HUES6 (cell line): ENCODE measurements around the gene TCFL5.

Experiments used
- H3K27ac ChIP-seq: 2 replicates; pipeline ENCODE4 v1.7.0; 2013; ENCODE audit warnings: low read depth, mild to moderate bottlenecking, low read length, inconsistent platforms
- H3K27me3 ChIP-seq: 2 replicates; pipeline ENCODE4 v1.6.1; 2013; ENCODE audit warnings: low read length; ENCODE audit not compliant: control insufficient read depth, insufficient read depth
- H3K36me3 ChIP-seq: 2 replicates; pipeline ENCODE4 v1.6.1; 2013; ENCODE audit warnings: low read length; ENCODE audit not compliant: control insufficient read depth, insufficient read depth
- H3K4me1 ChIP-seq: 2 replicates; pipeline ENCODE4 v1.6.1; 2013; ENCODE audit warnings: low read length; ENCODE audit not compliant: control insufficient read depth, insufficient read depth
- H3K4me3 ChIP-seq: 2 replicates; pipeline ENCODE4 v1.5.1; 2013; ENCODE audit warnings: low read depth, low read length
- H3K9ac ChIP-seq: one replicate; pipeline ENCODE4 v1.6.1; 2013; ENCODE audit warnings: mild to moderate bottlenecking, low read length
- H3K9me3 ChIP-seq: 2 replicates; pipeline ENCODE4 v1.6.1; 2013; ENCODE audit warnings: low read depth, low read length; ENCODE audit not compliant: control insufficient read depth, insufficient read depth

TCFL5 gene

GRCh38 chr20:62811320-62811719 lies 50.3 kb downstream of the TCFL5 start:
- peaks cover 46% of the 10 kb centered on the region for H3K36me3 ChIP-seq
- no peaks in the 10 kb centered on the region for H3K9me3 ChIP-seq

GRCh38 chr20:62809530-62810428 lies 51.8 kb downstream of the TCFL5 start:
- peaks cover 46% of the 10 kb centered on the region for H3K36me3 ChIP-seq
- no peaks in the 10 kb centered on the region for H3K9me3 ChIP-seq
- H3K9ac ChIP-seq, result no peak overlapping the region

More at GRCh38 chr20:62811320-62811719, 50.3 kb downstream of the TCFL5 start:
- H3K4me1 ChIP-seq, result peaks cover 13% of the 10 kb centered on the region
- H3K4me3 ChIP-seq, result no peak overlapping the region
- H3K27ac ChIP-seq, result no peak overlapping the region
- no peak overlapping the region for H3K9ac ChIP-seq
- peaks cover 3% of the 10 kb centered on the region; the same call in 1 of the 2 replicates for H3K27me3 ChIP-seq

GRCh38 chr20:62808211-62808865 lies 53.3 kb downstream of the TCFL5 start:
- no peak overlapping the region for H3K9ac ChIP-seq
- H3K9me3 ChIP-seq, result no peaks in the 10 kb centered on the region
- peaks cover 46% of the 10 kb centered on the region for H3K36me3 ChIP-seq
- H3K27ac ChIP-seq, result no peak overlapping the region
- no peaks in the 10 kb centered on the region for H3K27me3 ChIP-seq
- peaks cover 11% of the 10 kb centered on the region for H3K4me1 ChIP-seq
- no peak overlapping the region for H3K4me3 ChIP-seq

More at GRCh38 chr20:62809530-62810428, 51.8 kb downstream of the TCFL5 start:
- Histone ChIP-seq H3K27me3 (no peaks in the 10 kb centered on the region), H3K4me3 (no peak overlapping the region), H3K4me1 (peaks cover 12% of the 10 kb centered on the region), H3K27ac (no peak overlapping the region)

DNA sequence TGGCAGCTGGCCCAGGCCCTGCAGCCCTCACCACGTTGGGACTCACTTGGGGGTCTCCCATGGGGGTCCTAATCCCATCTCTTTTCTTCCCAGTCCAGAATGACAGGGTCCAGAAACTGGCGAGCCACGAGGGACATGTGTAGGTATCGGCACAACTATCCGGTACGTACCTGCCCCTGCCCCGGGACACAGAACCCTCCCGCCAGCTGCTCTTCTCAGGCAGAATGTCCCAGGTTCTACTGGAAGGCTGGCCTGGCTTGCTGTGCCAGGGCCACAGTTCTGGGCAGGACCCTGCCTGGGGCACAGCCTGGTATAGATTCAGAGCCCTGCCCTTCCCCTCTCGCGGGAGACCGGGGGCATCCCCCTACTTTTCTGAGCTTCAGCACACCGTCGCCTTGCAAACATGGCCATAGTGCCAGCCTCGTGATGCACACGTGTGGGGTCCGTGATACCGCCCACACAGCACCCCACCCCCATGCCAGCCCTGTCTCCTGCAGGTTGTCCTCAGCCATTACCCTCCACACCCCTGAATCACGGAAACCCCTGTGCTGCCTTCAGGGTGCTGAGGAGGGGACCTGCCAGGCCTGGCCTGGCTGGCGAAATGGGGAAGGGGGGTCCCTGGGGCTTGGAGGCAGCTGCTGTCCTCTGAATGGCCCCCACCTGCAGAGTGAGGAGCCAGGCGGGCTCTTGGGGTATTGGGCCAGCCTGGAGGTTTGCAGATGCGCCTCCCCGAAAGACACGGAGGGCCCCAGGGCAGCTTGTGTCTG lies 54.0 kb downstream of the TCFL5 start:
- Histone ChIP-seq H3K9ac (no peak overlapping the region), H3K36me3 (peaks cover 42% of the 10 kb centered on the region), H3K27ac (no peak overlapping the region), H3K9me3 (no peaks in the 10 kb centered on the region), H3K4me1 (peaks cover 11% of the 10 kb centered on the region), H3K27me3 (no peaks in the 10 kb centered on the region), H3K4me3 (no peak overlapping the region)

DNA sequence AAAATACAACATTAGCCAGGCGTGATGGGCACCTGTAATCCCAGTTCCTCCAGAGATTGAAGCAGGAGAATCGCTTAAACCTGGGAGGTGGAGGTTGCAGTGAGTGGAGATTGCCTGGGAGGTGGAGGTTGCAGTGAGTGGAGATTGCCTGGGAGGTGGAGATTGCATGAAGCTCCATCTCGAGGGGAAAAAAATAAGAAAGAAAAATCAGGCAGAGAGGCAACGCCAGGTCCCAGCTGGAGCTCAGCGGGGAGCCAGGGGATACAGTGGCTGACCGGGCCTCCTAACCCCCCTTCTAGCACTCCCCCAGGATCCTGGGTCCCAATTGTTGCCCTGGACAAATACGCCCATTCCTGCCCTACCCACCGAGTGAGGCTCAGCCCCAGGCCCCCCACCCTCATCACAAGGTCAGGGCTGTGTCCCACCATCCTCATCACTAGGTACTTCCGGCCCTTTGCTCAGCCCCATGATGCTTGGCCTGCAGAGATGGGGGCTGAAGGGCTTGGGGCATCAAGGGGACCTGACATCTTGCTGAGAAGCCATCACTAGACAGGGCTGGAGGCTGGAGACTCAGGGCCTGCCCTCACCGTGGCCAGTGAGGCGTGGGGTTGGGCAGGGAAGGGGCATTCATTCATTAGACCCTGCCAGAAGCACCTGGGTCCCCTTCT lies 55.1 kb downstream of the TCFL5 start:
- Histone ChIP-seq H3K4me3 (peak overlapping the region; percentile 81; the same call in 1 of the 2 replicates), H3K9me3 (no peaks in the 10 kb centered on the region), H3K27ac (no peak overlapping the region), H3K4me1 (peaks cover 11% of the 10 kb centered on the region), H3K9ac (no peak overlapping the region), H3K27me3 (no peaks in the 10 kb centered on the region), H3K36me3 (peaks cover 32% of the 10 kb centered on the region)

GRCh38 chr20:62805711-62806382 lies 55.8 kb downstream of the TCFL5 start:
- H3K9me3 ChIP-seq, result no peaks in the 10 kb centered on the region
- H3K27ac ChIP-seq, result no peak overlapping the region
- no peak overlapping the region for H3K9ac ChIP-seq
- H3K36me3 ChIP-seq, result peaks cover 29% of the 10 kb centered on the region
- H3K4me1 ChIP-seq, result peaks cover 11% of the 10 kb centered on the region
- H3K27me3 ChIP-seq, result no peaks in the 10 kb centered on the region
- peak overlapping the region; percentile 81 for H3K4me3 ChIP-seq

- Histone ChIP-seq H3K27ac (no peak overlapping the region), H3K9ac (no peak overlapping the region), H3K4me1 (peaks cover 11% of the 10 kb centered on the region), H3K9me3 (no peaks in the 10 kb centered on the region), H3K27me3 (no peaks in the 10 kb centered on the region), H3K36me3 (peaks cover 29% of the 10 kb centered on the region), H3K4me3 (peak overlapping the region; percentile 81)
Observed at GRCh38 chr20:62805155-62805710, 56.4 kb downstream of the TCFL5 start.

DNA sequence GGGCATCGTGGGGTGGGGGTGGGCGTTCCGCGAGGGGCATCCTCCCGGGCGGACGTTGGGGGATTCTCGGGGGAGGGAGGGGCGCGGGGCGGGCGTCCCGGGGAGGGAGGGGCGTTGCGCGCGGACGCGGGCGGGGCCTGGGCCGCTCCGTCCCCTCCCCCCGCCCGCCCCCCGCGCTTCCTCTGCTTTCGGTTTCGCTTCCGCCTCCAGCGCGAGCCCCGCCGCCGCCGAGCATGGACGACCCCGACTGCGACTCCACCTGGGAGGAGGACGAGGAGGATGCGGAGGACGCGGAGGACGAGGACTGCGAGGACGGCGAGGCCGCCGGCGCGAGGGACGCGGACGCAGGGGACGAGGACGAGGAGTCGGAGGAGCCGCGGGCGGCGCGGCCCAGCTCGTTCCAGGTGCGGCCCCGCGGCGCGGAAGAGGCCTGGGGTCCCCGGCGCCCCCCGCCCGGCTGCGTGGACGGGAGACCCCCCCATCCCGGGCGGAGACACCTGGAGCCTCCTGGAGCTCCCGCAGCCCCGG lies 56.9 kb downstream of the TCFL5 start, which contains the start of gene OGFR:
Gene OGFR, plus strand, starts transcription at position 209 of the 528 bp plus-strand sequence. Its CDS starts 25 bp downstream, at position 234.
- Histone ChIP-seq H3K27ac (no peak within 1 kb of the TSS), H3K27me3 (no peaks in the 10 kb centered on the region), H3K9ac (peak within 1 kb of the TSS; percentile 32), H3K4me1 (peaks cover 11% of the 10 kb centered on the region), H3K9me3 (no peaks in the 10 kb centered on the region), H3K36me3 (peaks cover 28% of the 10 kb centered on the region), H3K4me3 (peak within 1 kb of the TSS; percentile 81)

DNA sequence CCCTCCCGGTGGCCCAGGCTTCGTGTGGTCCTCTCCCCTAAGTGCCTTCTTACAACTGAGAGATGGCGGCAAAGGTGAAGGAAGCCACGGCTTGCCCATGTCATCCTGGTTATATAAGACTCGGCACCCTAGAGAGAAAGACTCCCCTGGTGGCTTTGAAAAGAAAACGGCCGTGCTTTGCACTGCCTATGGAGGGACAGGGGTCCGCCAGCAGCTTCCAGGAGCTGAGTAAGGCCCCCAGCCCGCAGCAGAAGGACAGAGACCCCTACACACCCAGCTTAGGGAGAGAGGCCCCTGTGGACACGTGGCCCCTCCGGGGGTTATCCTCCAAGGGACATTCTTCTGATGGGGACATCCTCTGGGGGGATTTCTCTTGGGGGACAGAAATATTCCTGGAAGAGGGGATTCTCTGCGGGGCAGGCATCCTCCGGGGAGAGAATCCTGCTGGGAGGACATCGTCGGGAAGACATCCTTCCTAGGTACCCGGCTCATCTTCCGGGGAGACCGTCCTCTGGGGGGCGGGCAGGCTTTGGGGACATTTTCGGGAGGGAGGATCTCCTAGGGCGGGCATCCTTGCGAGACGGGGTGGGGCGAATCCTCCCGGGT lies 57.5 kb downstream of the TCFL5 start:
- no peak overlapping the region for H3K9ac ChIP-seq
- H3K36me3 ChIP-seq, result peaks cover 28% of the 10 kb centered on the region
- no peak overlapping the region for H3K27ac ChIP-seq
- peak overlapping the region; percentile 51 for H3K4me3 ChIP-seq
- H3K9me3 ChIP-seq, result no peaks in the 10 kb centered on the region
- H3K4me1 ChIP-seq, result peaks cover 11% of the 10 kb centered on the region
- no peaks in the 10 kb centered on the region for H3K27me3 ChIP-seq
